Measurements from ENCODE around the gene MYCBPAP. TPM values are rescaled to one million over a fixed set of nuclear protein-coding genes. Genes with fewer than 3 reads are reported as not detected.

The MYCBPAP gene
- total and polyA plus RNA-seq, 2 experiments from 2014 or later: 0.32 to 1.4 TPM

- Histone ChIP-seq H3K9me3 (ENCODE audit: low read depth) (no peaks in the 10 kb centered on the region), H3K9me2 (ENCODE audit: insufficient read depth) (no peaks in the 10 kb centered on the region), H3K27me3 (replicated peaks; ENCODE audit: insufficient read depth) (no peaks in the 10 kb centered on the region), H2AFZ (no peak overlapping the region), H3K4me3 (no peak overlapping the region), H3K27ac (no peak overlapping the region), H3K36me3 (ENCODE audit: low read depth) (no peaks in the 10 kb centered on the region), H3K4me1 (ENCODE audit: insufficient read depth) (no peaks in the 10 kb centered on the region), H3F3A (ENCODE audit: insufficient read depth) (no peaks in the 10 kb centered on the region), H3K4me2 (ENCODE audit: unreplicated experiment) (no peak overlapping the region), H4K20me1 (ENCODE audit: insufficient read depth) (no peaks in the 10 kb centered on the region), H3K79me2 (ENCODE audit: insufficient read depth) (no peaks in the 10 kb centered on the region), H3K9ac (no peak overlapping the region)
- in situ Hi-C loops (cut with MboI): no loop called here
- 80 to 85% methylated on average over 9 of the region's 9 CpGs for WGBS, 2 experiments (ENCODE audit: low coverage in 1 of 2, low lambda C conversion rate in 2 of 2, missing lambda C conversion rate in 2 of 2)
- DNase-seq: no peak
- TF ChIP-seq EZH2 (IDR thresholded peaks at IDR 0.05; ENCODE audit: insufficient read depth, poor library complexity, severe bottlenecking) (no peak), EZH2phosphoT487 (IDR thresholded peaks at IDR 0.05; ENCODE audit: insufficient read depth, low read depth) (no peak)
Observed at GRCh38 chr17:50460831-50461526, 47.3 kb upstream of the MYCBPAP start.

- Histone ChIP-seq H2AFZ (no peak overlapping the region), H3K36me3 (ENCODE audit: low read depth) (no peaks in the 10 kb centered on the region)
- in situ Hi-C loops (cut with MboI): no loop called here
Observed at GRCh38 chr17:50461550-50462132, 46.6 kb upstream of the MYCBPAP start.

GRCh38 chr17:50462446-50462845 lies 45.8 kb upstream of the MYCBPAP start:
- Histone ChIP-seq H3K27me3 (replicated peaks; ENCODE audit: insufficient read depth) (0 out of 2 replicates have a peak, but pooled peaks cover 1% of the 10 kb centered on the region), H3K4me1 (ENCODE audit: insufficient read depth) (no peaks in the 10 kb centered on the region), H3F3A (ENCODE audit: insufficient read depth) (no peaks in the 10 kb centered on the region), H4K20me1 (ENCODE audit: insufficient read depth) (no peaks in the 10 kb centered on the region), H2AFZ (no peak overlapping the region), H3K9me3 (ENCODE audit: low read depth) (no peaks in the 10 kb centered on the region), H3K4me3 (no peak overlapping the region), H3K79me2 (ENCODE audit: insufficient read depth) (no peaks in the 10 kb centered on the region), H3K27ac (no peak overlapping the region), H3K36me3 (ENCODE audit: low read depth) (no peaks in the 10 kb centered on the region), H3K9me2 (ENCODE audit: insufficient read depth) (no peaks in the 10 kb centered on the region), H3K4me2 (ENCODE audit: unreplicated experiment) (no peak overlapping the region), H3K9ac (no peak overlapping the region)
- DNase-seq: no peak
- in situ Hi-C loops (cut with MboI): no loop called here
- TF ChIP-seq EZH2phosphoT487 (IDR thresholded peaks at IDR 0.05; ENCODE audit: insufficient read depth, low read depth) (no peak), EZH2 (IDR thresholded peaks at IDR 0.05; ENCODE audit: insufficient read depth, poor library complexity, severe bottlenecking) (no peak)
- whole genome bisulfite sequencing, 2 experiments (ENCODE audit: low coverage in 1 of 2, low lambda C conversion rate in 2 of 2, missing lambda C conversion rate in 2 of 2): 69 to 75% methylated on average over 9 of the region's 9 CpGs

More at GRCh38 chr17:50461550-50462132, 46.6 kb upstream of the MYCBPAP start:
- Histone ChIP-seq H3F3A (ENCODE audit: insufficient read depth) (no peaks in the 10 kb centered on the region), H3K4me1 (ENCODE audit: insufficient read depth) (no peaks in the 10 kb centered on the region), H3K4me3 (no peak overlapping the region), H3K9me3 (ENCODE audit: low read depth) (no peaks in the 10 kb centered on the region), H3K9me2 (ENCODE audit: insufficient read depth) (no peaks in the 10 kb centered on the region), H3K27me3 (replicated peaks; ENCODE audit: insufficient read depth) (no peaks in the 10 kb centered on the region), H3K9ac (no peak overlapping the region), H3K4me2 (ENCODE audit: unreplicated experiment) (no peak overlapping the region), H3K27ac (no peak overlapping the region), H3K79me2 (ENCODE audit: insufficient read depth) (no peaks in the 10 kb centered on the region), H4K20me1 (ENCODE audit: insufficient read depth) (no peaks in the 10 kb centered on the region)
- no peak for DNase-seq
- WGBS, 2 experiments (ENCODE audit: low coverage in 1 of 2, low lambda C conversion rate in 2 of 2, missing lambda C conversion rate in 2 of 2): 91 to 93% methylated on average over 13 to 14 of the region's 14 CpGs
- TF ChIP-seq EZH2phosphoT487 (IDR thresholded peaks at IDR 0.05; ENCODE audit: insufficient read depth, low read depth): no peak
- TF ChIP-seq EZH2 (IDR thresholded peaks at IDR 0.05; ENCODE audit: insufficient read depth, poor library complexity, severe bottlenecking): no peak

GRCh38 chr17:50464121-50464520 lies 44.1 kb upstream of the MYCBPAP start:
- Histone ChIP-seq H4K20me1 (ENCODE audit: insufficient read depth) (no peaks in the 10 kb centered on the region), H3F3A (ENCODE audit: insufficient read depth) (no peaks in the 10 kb centered on the region), H3K79me2 (ENCODE audit: insufficient read depth) (no peaks in the 10 kb centered on the region), H3K4me2 (ENCODE audit: unreplicated experiment) (no peak overlapping the region), H3K9me3 (ENCODE audit: low read depth) (no peaks in the 10 kb centered on the region), H3K9me2 (ENCODE audit: insufficient read depth) (no peaks in the 10 kb centered on the region), H3K9ac (no peak overlapping the region), H3K36me3 (ENCODE audit: low read depth) (no peaks in the 10 kb centered on the region), H3K4me1 (ENCODE audit: insufficient read depth) (no peaks in the 10 kb centered on the region), H3K27ac (no peak overlapping the region), H2AFZ (no peak overlapping the region), H3K4me3 (no peak overlapping the region), H3K27me3 (replicated peaks; ENCODE audit: insufficient read depth) (peaks cover 13% of the 10 kb centered on the region)
- 80 to 89% methylated on average over 3 of the region's 3 CpGs for WGBS, 2 experiments (ENCODE audit: low coverage in 1 of 2, low lambda C conversion rate in 2 of 2, missing lambda C conversion rate in 2 of 2)
- no peak for TF ChIP-seq EZH2phosphoT487 (IDR thresholded peaks at IDR 0.05; ENCODE audit: insufficient read depth, low read depth)
- TF ChIP-seq EZH2 (IDR thresholded peaks at IDR 0.05; ENCODE audit: insufficient read depth, poor library complexity, severe bottlenecking): no peak
- in situ Hi-C loops (cut with MboI): no loop called here
- no peak for DNase-seq
